Left kidney (tissue), 2 donors: ENCODE data around the gene TMIGD2. TPM values are rescaled to one million over a fixed set of nuclear protein-coding genes. Genes with fewer than 3 reads are reported as not detected.
"Not testable (repeated sequence)": the region's sequence is repeated elsewhere in the genome, so short reads cannot be mapped to it uniquely, and the experiment has no call there.

Experiments used
- DNase-seq: peaks from one replicate; pipeline ENCODE4 v3.0.0-alpha.2; 2013
- polyA plus RNA-seq: library from polyadenylated mRNA; unstranded; fragments of 120-200 nt; gene quantifications from one replicate; pipeline ENCODE4 v1.2.1, GENCODE V29; 2013; ENCODE audit not compliant: insufficient read length

Gene TMIGD2
- polyA plus RNA-seq, 1 donor = 0.42 TPM

GRCh38 chr19:4297901-4298809 lies 4.0 kb downstream of the TMIGD2 start:
- no peak for DNase-seq

GRCh38 chr19:4295972-4296771 lies 6.0 kb downstream of the TMIGD2 start:
- no peak for DNase-seq

GRCh38 chr19:4294389-4294788 lies 7.8 kb downstream of the TMIGD2 start:
- no peak for DNase-seq

GRCh38 chr19:4292515-4292914 lies 9.7 kb downstream of the TMIGD2 start:
- no peak for DNase-seq

GRCh38 chr19:4291184-4291732 lies 10.9 kb downstream of the TMIGD2 start:
- DNase-seq = no peak

GRCh38 chr19:4288091-4288777 lies 14.0 kb downstream of the TMIGD2 start:
- no peak for DNase-seq

GRCh38 chr19:4286141-4286540 lies 16.0 kb downstream of the TMIGD2 start:
- not testable (repeated sequence) for DNase-seq

- no peak for DNase-seq
These were observed 17.2 kb downstream of the TMIGD2 start for GRCh38 chr19:4284974-4285373.

GRCh38 chr19:4284176-4284958 lies 17.8 kb downstream of the TMIGD2 start:
- DNase-seq = no peak

- no peak for DNase-seq
These were observed 22.4 kb downstream of the TMIGD2 start for GRCh38 chr19:4279530-4280422.

- no peak for DNase-seq
These were observed 23.0 kb downstream of the TMIGD2 start for GRCh38 chr19:4279267-4279529.

- peak; percentile 31 for DNase-seq
These were observed 23.5 kb downstream of the TMIGD2 start, which contains the start of gene SHD for GRCh38 chr19:4278419-4279266. SHD (plus strand) TSS chr19:4279266; CDS start chr19:4280064, 798 bp downstream.

GRCh38 chr19:4278010-4278409 lies 24.2 kb downstream of the TMIGD2 start:
- DNase-seq = no peak

- no peak for DNase-seq
These were observed 24.9 kb downstream of the TMIGD2 start for GRCh38 chr19:4277191-4277696.

- DNase-seq = not testable (repeated sequence)
These were observed 27.9 kb downstream of the TMIGD2 start for GRCh38 chr19:4274321-4274686.

GRCh38 chr19:4272894-4273293 lies 29.3 kb downstream of the TMIGD2 start:
- DNase-seq = no peak

- DNase-seq = no peak
These were observed 33.3 kb downstream of the TMIGD2 start for GRCh38 chr19:4268816-4269430.

- DNase-seq = no peak
These were observed 34.0 kb downstream of the TMIGD2 start for GRCh38 chr19:4267901-4268815.
